Loucy (cell line): ENCODE results near the gene MT1H.
"Not testable (repeated sequence)": the region's sequence is repeated elsewhere in the genome, so short reads cannot be mapped to it uniquely, and the experiment has no call there.

Experiments
- EZH2phosphoT487 ChIP-seq: fragments of 200-600 bp; IDR thresholded peaks from 2 replicates; pipeline ENCODE4 v1.6.1; 2018; ENCODE audit warnings: antibody characterized with exemption, mild to moderate bottlenecking, moderate library complexity, borderline replicate concordance
- TF ChIP-seq, protein P1 (sequence below): fragments of 200-600 bp; sonication (generic); conservative IDR thresholded peaks from 2 replicates; pipeline ENCODE4 v1.5.1; 2014; ENCODE audit warnings: mild to moderate bottlenecking, antibody characterized with exemption, low read length

DNA sequence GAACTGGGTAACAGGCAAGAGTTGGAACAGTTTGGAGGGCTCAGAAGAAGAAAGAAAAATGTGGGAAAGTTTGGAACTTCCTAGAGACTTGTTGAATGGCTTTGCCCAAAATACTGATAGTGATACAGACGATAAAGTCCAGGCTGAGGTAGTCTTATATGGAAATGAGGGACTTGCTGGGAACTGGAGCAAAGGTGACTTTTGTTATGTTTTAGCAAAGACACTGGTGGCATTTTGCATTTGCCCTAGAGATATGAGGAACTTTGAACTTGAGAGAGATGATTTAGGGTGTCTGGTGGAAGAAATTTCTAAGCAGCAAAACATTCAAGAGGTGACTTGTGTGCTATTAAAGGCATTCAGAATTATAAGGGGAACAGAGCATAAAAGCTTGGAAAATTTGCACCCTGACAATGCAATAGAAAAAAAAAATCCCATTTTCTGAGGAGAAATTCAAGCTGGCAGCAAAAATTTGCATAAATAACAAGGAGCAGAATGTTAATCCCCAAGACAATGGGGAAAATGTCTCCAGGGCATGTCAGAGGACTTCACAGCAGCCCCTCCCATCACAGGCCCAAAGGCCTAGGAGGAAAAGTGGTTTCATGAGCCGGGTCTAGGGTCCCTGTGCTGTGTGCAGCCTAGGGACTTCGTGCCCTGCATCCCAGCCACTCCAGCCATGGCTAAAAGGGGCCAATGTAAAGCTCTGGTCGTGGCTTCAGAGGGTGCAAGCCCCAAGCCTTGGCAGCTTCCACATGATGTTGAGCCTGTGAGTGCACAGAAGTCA, 47.8 kb upstream of the MT1H start:
- TF ChIP-seq, protein P1, sequence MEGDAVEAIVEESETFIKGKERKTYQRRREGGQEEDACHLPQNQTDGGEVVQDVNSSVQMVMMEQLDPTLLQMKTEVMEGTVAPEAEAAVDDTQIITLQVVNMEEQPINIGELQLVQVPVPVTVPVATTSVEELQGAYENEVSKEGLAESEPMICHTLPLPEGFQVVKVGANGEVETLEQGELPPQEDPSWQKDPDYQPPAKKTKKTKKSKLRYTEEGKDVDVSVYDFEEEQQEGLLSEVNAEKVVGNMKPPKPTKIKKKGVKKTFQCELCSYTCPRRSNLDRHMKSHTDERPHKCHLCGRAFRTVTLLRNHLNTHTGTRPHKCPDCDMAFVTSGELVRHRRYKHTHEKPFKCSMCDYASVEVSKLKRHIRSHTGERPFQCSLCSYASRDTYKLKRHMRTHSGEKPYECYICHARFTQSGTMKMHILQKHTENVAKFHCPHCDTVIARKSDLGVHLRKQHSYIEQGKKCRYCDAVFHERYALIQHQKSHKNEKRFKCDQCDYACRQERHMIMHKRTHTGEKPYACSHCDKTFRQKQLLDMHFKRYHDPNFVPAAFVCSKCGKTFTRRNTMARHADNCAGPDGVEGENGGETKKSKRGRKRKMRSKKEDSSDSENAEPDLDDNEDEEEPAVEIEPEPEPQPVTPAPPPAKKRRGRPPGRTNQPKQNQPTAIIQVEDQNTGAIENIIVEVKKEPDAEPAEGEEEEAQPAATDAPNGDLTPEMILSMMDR: not testable (repeated sequence)
- not testable (repeated sequence) for TF ChIP-seq EZH2phosphoT487
